Measurements from ENCODE around the gene NCKAP5.

NCKAP5 gene

DNA sequence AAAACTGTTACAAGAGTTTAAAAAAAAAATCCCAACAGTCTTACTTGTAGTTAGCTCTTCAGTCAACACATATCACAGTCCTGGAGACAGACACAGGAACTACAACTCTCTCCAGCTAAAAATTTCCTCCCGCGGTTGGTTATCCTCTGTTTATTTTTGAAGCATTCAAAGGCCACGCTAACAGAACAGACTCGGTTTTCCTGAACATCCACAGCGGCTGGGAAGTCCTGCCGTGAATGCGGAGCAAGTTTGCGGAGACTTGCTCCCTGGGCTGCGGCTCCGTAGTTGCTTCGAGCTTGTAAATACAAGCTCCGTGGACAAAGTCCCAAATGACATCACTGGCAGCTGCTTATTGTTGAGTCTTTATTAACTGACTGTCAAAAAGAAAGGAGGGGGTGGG lies at the start of gene NCKAP5:
Gene NCKAP5 (minus strand): TSS at position 292 of the 400 bp plus-strand sequence. CDS start 50,937 bp downstream, outside the sequence.
- peak; percentile 83 for DNase-seq (ENCODE audit: low spot score)

DNA sequence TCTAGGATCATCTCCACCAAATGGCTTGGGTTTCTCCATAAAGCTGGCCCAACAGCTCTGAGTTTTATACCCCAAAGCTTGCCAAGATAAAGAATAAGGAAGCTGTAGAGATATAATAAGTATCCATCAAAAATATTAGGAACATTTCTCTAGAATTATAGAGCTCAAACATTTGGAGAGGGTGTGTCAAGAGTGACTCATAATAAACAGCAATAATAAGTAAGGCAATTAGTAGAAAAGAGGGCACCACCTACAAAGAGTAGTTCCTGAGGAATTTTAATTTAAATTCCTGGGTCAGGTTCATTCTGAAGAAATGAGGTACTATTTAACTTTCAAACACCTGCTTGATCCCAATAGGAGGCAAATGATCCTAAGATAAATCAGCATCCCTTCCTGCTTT lies 41.4 kb upstream of the NCKAP5 start:
- DNase-seq (ENCODE audit: low spot score), result no peak

DNA sequence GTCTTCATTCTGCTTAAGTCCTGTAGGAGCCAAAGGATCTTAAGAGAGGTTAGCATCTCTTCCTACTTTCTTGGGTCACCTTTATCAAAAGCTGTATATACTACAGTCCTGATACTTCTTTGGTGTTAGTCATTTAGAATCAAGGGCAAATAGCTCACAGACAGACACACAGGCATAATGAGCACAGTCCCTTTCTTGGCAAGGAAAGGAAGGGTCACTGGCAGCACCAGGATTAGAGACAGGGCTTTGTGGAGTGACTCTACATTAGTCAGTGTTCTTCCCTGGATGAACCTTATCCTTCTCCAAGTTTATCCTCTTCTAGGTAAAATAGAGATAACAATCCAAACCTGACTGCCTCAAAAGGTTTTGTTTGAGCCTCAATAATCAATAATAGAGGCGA lies 40.0 kb upstream of the NCKAP5 start:
- DNase-seq (ENCODE audit: low spot score), result no peak

- DNase-seq (ENCODE audit: low spot score), result no peak
Observed at GRCh38 chr2:133607679-133608078, 39.4 kb upstream of the NCKAP5 start.

DNA sequence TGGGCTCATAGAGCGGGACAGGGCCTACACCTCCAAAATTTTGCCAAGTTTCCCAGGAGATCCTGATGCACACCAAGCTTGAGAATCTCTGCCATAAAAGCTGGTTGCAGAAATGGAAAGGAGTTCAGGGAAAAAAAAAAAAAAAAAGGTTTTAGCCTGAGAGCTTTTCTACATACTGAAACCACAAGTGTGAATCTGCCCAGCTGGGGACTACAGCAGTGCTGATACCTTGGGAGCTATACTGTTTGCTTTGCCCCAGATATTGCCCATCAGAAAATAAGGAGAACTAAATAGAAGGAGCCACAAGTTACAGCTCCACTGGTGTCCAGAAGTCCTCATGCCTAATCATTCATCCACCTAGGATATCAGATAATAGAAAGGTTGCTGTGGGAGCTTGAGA lies 38.4 kb upstream of the NCKAP5 start:
- no peak for DNase-seq (ENCODE audit: low spot score)

GRCh38 chr2:133605766-133606137 lies 37.5 kb upstream of the NCKAP5 start:
- DNase-seq (ENCODE audit: low spot score), result no peak

DNA sequence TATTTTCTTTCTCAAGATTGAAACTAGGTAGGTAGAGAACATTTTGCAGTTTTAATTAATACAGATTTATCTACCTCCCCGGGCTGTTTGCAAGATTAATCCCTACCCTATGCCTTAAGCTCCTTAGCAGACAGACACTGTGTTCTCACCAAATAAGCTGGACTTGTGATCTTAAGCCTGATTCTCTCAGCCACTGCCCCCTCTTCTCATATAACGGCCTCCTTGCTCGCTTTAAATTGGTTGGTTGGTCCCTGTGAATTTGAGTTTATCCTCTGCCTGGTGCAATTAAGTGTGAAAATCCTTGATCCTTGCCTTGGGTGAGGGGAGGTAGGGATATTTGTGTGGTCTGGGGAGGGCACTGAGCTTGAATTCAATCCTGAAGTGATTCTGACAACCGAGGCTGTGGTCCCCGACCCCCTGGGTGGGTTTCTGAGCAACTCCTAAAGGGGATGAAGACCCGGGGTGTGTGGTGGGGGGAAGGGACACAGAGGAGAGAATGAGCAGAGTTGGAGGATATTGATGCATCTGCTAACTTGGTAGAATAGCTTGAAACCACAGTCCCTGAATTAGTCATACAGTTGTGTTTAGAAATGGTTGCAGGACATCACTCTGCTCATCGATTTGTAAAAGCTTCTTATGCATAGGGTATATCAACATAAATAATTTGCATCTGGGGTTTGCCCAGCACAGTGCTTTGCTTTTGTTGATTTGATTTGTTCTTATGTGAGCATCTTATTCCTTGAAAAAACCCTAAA lies 36.9 kb upstream of the NCKAP5 start:
- DNase-seq (ENCODE audit: low spot score), result no peak

GRCh38 chr2:133603109-133603508 lies 34.8 kb upstream of the NCKAP5 start:
- no peak for DNase-seq (ENCODE audit: low spot score)

GRCh38 chr2:133602538-133602937 lies 34.3 kb upstream of the NCKAP5 start:
- no peak for DNase-seq (ENCODE audit: low spot score)

DNA sequence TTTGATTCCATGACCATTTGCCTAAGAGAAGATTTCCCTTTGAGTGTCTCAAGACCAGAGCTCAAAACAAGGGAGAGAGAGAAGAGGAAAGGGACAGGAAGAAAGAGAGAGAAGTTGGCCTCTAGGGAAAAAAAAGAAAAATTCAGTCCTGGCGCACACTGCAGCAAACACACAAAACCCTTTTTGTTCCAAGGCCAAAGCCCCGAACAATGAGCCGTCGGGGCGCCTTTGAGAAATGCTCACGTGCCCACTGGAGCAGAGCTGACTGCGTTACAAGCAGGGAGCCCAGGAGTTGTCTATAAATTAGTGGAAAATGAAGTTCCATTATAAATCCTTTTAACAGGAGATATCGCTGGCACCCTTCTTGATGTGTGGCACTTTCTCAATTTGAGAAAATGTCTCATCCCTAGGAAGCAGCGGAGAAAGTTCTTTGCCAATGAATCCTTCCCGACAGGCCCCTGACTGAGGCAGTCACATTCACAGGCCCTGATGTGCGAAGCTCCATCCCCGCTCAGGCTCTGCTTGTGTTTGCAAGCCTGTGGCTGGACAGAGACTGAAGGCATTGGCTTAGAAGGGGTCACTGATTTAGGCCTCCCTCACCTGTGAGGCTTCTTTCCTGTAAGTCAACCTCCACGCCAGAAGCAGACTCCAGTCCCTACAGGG lies 32.1 kb upstream of the NCKAP5 start:
- peak; percentile 87 for DNase-seq (ENCODE audit: low spot score)

DNA sequence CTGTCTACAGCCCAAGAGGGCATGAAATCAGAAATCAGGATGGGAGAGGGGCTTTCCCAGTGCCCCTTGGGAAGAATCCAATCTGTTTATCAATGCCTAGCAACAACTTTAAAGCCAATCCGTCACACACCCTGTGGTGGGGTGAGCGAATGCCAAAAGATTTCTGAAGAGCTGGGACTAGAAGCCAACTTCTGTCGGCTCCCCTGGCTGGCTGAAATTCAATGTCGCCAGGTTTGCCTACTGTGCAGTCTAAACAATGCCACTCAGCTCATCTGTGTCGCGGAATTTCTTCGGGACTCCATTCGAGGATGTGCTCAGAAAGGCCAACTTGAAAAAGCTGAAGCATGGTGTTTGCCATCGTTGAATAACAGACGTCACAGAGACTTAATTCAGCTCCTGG lies 31.5 kb upstream of the NCKAP5 start:
- no peak for DNase-seq (ENCODE audit: low spot score)

- DNase-seq (ENCODE audit: low spot score), result no peak
Observed at GRCh38 chr2:133599211-133599803, 31.0 kb upstream of the NCKAP5 start.

- DNase-seq (ENCODE audit: low spot score), result peak; percentile 49
Observed at GRCh38 chr2:133598769-133599168, 30.5 kb upstream of the NCKAP5 start.

GRCh38 chr2:133596701-133597393 lies 28.6 kb upstream of the NCKAP5 start:
- DNase-seq (ENCODE audit: low spot score), result peak; percentile 38

- DNase-seq (ENCODE audit: low spot score), result peak; percentile 92
Observed at GRCh38 chr2:133591164-133591563, 22.9 kb upstream of the NCKAP5 start.

DNA sequence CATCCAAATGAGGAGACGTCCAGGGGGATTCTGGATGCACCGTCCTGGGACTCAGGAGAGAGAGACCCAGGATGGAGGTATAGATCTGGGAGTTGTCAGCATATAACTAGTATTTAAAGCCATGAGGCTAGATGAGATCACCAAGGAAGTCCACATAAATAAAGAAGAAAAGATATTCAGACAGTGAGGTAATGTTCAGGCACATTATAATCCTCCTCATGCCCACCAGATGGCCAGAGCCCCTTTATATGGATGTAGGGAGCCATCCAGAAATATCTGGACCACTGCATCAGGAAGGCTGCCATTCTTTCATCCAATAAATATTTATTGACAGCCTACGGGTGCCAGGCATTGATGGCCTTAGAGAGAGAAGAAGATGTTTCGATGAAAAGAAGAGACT lies 21.2 kb upstream of the NCKAP5 start:
- no peak for DNase-seq (ENCODE audit: low spot score)

DNA sequence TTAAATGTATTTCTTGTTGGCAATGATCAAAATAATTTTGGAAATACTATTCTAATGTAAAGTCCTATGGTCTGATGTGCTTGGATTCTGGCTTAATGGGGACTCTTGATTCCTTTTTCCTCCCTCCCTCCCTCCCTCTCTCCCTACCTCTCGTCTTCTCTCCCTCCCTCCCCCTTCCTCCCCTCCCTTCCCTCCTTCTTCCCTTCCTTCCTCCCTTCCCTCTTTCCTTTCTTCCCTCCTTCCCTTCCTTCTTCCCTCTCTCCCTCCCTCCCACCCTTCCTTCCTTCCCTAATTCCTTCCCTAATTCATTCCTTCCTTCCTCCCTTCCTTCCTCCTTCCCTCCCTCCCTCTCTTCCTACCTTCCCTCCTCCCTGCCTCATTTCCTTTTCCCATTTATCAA lies 19.9 kb upstream of the NCKAP5 start:
- no peak for DNase-seq (ENCODE audit: low spot score)

DNA sequence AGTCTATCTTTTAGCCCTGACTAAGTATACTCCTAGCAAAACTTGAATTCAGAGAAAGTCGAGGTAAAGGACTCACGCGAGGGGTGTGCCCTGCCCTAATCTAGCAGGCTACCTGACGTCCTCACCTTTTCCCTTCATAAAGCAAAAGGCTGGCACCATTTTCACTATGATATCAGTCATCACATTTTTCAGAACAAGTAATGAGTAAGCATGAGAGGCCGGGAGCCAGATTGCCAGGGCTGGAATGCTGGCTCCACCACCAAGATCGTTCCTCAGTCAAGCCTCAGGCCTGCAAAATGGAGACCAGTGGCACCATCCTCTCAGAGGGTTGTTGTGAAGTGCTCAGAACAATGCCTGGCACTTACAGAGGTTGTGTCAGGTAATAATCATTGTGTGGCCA lies 18.7 kb upstream of the NCKAP5 start:
- no peak for DNase-seq (ENCODE audit: low spot score)

GRCh38 chr2:133581010-133581760 lies 12.9 kb upstream of the NCKAP5 start:
- no peak for DNase-seq (ENCODE audit: low spot score)

DNA sequence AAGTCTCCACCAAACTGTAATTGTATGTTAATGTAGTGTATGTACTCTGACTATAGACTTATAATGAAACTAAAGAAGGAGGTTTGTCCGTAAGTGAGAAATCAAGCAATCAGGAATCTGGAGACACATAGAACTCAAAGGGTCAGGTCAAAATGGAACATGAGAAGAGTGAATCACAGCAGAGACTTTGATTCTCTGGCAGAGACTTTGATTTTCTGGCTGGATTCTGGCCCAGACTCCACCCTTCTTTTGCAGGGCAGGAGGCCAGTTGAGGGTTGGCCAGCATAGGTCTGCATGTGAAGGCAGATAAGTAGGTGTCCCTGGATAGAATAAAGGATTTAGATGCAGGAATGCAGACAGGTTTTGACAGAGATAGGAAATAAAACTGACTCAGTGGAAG lies 11.0 kb upstream of the NCKAP5 start:
- DNase-seq (ENCODE audit: low spot score), result no peak

- DNase-seq (ENCODE audit: low spot score), result no peak
Observed at GRCh38 chr2:133576714-133577113, 8.5 kb upstream of the NCKAP5 start.

DNA sequence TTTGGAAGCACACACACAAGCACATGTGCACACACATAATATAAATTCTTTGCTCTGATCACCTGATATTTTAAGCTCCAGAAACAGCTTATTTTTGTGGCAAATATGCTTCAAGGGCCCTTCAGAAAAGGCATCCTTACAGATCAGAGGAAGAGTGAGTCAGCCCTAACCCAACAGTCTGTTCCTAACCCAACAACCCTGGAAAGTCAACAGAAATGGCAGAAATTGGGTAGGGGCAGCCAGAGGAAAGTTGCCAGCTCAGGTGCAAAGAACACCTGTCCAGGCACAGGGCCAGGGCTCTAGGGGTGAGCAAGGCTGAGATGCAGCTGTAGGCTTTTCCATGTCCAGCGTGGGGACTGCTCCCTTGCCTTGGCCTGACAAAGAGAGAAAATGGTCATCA lies 6.4 kb upstream of the NCKAP5 start:
- no peak for DNase-seq (ENCODE audit: low spot score)
